GM21723 (cell line): ENCODE results near the gene PTPRZ1.

Experiments used
- ATAC-seq: cut with Tn5 transposase; IDR thresholded peaks from one replicate; pipeline ENCODE4 v1.9.1; 2021; ENCODE audit warnings: mild to moderate bottlenecking, moderate library complexity; ENCODE audit not compliant: unreplicated experiment

The PTPRZ1 gene

GRCh38 chr7:121953164-121953563 lies 80.2 kb downstream of the PTPRZ1 start:
- no peak for ATAC-seq

GRCh38 chr7:121953601-121954000 lies 80.6 kb downstream of the PTPRZ1 start:
- ATAC-seq: no peak

- no peak for ATAC-seq
Measured at GRCh38 chr7:121954803-121955202, 81.8 kb downstream of the PTPRZ1 start.

- no peak for ATAC-seq
Measured at GRCh38 chr7:121957626-121958025, 84.7 kb downstream of the PTPRZ1 start.

GRCh38 chr7:121960678-121961077 lies 87.7 kb downstream of the PTPRZ1 start:
- no peak for ATAC-seq

- no peak for ATAC-seq
Measured at GRCh38 chr7:121961089-121961867, 88.3 kb downstream of the PTPRZ1 start.

GRCh38 chr7:121966276-121966934 lies 93.4 kb downstream of the PTPRZ1 start:
- no peak for ATAC-seq

- no peak for ATAC-seq
Measured at GRCh38 chr7:121966935-121967332, 94.0 kb downstream of the PTPRZ1 start.

GRCh38 chr7:121985476-121986030 lies 112.6 kb downstream of the PTPRZ1 start:
- no peak for ATAC-seq

- no peak for ATAC-seq
Measured at GRCh38 chr7:121992068-121992467, 119.1 kb downstream of the PTPRZ1 start.

- peak; percentile 98 for ATAC-seq
Measured at GRCh38 chr7:121994625-121995410, 121.9 kb downstream of the PTPRZ1 start.

- ATAC-seq: no peak
Measured at GRCh38 chr7:122006687-122007086, 133.7 kb downstream of the PTPRZ1 start.

GRCh38 chr7:122010116-122010515 lies 137.2 kb downstream of the PTPRZ1 start:
- no peak for ATAC-seq

- no peak for ATAC-seq
Measured at GRCh38 chr7:122013065-122013464, 140.1 kb downstream of the PTPRZ1 start.

- no peak for ATAC-seq
Measured at GRCh38 chr7:122013630-122014029, 140.7 kb downstream of the PTPRZ1 start.

GRCh38 chr7:122014697-122015096 lies 141.7 kb downstream of the PTPRZ1 start:
- no peak for ATAC-seq

- ATAC-seq: no peak
Measured at GRCh38 chr7:122018032-122018431, 145.1 kb downstream of the PTPRZ1 start.

- no peak for ATAC-seq
Measured at GRCh38 chr7:122027058-122027457, 154.1 kb downstream of the PTPRZ1 start.

- no peak for ATAC-seq
Measured at GRCh38 chr7:122033641-122034040, 160.7 kb downstream of the PTPRZ1 start.

GRCh38 chr7:122035876-122036275 lies 162.9 kb downstream of the PTPRZ1 start:
- ATAC-seq: no peak

- ATAC-seq: no peak
Measured at GRCh38 chr7:122038134-122038533, 165.2 kb downstream of the PTPRZ1 start.
